ENCODE data around the gene MARK3.

The MARK3 gene

DNA sequence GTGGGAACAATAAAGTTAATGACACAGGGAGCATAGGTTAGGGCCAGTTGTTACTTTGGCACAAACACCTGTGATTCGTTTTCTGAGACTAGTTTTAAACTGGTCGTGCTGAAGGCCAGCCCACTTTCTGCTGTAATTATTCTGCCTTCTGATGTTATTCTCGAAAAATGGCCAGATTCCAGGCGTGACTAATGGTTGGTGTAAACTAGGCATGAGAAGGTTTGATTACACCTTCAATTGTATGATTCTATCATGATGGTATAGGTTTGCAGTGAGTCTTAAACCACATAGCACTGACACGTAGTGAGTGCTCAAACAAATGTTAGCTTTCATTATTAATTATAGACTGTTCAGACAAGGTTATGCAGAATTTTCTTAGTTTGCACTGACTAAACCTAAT, 98.4 kb downstream of the MARK3 start:
- no peak for DNase-seq (ENCODE audit: low read depth in 1 of 2, low spot score in 1 of 2)

DNA sequence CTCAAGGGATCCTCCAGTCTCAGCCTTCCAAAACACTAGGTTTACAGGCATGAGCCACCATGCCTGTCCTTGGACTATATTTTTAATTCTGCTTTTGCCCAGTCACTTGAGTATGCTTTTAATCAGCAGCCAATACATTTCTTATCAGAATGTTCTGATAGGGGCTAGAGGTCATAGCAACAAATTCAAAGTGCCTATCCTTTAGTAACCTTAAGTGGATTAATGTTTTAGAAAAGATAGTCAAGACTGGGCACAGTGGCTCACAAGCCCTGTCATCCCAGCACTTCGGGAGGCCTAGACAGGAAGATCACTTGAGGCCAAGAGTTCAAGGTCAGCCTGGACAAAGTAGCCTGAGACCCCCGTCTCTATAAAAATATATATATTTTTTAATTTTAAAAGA, 100.3 kb downstream of the MARK3 start:
- no peak for DNase-seq (ENCODE audit: low read depth in 1 of 2, low spot score in 1 of 2)

DNA sequence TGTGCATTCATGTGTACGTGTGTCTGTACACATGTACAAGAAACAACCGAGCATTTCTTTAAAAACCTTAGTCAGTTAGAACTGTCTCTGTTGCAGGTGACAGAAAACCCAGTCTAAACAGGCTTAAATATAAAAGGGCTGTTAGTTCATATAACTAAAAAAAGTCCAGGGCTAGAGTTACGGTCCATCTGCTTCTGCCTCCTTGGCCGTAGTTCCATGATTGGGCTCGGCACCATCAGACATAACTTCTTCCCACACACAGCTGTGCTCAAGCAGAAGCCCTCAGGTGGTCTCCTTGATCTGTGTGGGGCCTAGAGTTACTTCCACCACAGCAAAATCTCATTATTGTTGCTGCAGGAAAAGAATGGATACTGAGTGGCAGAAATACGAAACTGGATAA, 102.9 kb downstream of the MARK3 start:
- no peak for DNase-seq (ENCODE audit: low read depth in 1 of 2, low spot score in 1 of 2)

DNA sequence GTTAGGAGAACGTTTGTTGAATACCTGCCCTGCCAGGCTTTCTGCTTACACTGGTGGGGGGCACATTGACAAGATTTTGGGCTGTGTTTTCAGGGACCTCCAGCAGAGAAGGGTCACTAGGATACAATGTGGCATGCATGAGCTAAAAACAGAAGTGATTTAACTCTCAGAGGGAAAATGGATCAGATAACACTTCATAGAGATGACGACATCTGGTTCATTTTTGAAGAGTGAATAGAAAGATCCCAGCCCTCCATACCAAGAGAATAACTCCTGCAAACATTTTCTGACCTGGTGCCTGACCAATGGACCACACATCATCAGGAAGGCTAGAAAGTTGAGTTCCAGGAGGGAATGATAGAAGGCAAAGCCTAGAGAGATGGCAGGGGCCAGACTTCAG, 103.7 kb downstream of the MARK3 start:
- DNase-seq (ENCODE audit: low read depth in 1 of 2, low spot score in 1 of 2) = no peak

DNA sequence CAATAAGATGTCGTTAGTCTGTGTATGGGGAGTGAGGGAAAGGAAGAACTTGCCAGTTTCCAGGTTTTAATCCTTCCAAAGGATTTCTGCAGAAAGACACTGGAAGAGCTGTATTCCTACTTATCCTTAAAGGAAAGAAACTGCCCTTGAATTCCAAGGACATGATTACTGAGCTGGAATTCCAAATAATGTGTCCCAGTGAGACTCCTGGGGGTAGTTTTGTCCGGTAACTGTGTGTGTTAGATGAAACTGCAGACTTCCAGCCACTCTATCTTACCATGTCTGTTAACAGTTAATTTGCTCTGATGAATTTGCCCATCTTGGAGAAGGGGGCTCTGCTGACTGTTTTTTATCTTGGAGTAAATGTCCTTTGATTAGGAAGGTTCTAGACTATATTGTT, 104.4 kb downstream of the MARK3 start:
- no peak for DNase-seq (ENCODE audit: low read depth in 1 of 2, low spot score in 1 of 2)

DNA sequence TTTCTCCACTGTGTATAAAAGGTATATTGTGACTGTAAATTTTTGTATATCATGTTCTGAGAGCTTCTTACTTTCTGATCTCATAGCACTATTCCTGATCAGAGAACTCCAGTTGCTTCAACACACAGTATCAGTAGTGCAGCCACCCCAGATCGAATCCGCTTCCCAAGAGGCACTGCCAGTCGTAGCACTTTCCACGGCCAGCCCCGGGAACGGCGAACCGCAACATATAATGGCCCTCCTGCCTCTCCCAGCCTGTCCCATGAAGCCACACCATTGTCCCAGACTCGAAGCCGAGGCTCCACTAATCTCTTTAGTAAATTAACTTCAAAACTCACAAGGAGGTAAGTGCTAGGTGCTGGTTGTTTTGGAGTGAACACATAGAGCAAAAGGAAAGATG, 106.5 kb downstream of the MARK3 start:
- no peak for DNase-seq (ENCODE audit: low read depth in 1 of 2, low spot score in 1 of 2)

DNA sequence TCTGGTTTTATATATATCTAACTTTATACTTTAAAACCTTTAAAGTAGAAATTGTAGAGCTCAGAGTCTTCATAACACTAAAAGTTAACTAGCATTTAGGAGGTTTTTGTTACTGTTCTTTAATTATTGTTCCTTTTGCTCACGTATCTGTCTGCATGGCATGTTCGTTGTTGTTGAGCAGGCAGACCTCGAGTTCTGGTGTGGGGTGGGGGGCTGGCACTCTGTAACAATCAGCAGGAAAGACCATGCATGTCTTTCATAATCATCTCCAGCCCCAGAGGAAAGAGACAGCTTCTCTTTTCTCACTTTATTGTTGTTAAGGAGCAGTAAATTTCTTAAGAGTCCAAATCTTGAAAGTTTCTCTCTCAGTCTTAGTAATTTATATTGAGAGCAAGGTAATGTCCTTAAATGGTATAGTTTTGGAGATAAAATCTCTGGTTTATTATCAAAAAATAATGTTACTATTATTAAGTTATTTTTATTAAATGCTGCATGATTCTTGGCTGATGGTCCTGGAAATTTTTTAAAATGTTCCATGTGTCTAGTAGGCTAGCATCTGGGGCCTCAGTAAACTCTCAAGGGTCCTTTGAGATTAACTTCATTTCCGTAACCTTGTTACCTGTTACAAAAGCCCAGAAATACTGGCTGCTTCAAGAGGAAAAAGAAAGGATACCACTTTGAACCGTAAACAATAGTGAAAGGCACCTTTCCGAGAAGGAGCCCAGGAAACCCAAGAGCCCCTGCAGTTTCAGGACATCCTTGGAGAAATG, 107.1 kb downstream of the MARK3 start:
- DNase-seq (ENCODE audit: low read depth in 1 of 2, low spot score in 1 of 2) = no peak

DNA sequence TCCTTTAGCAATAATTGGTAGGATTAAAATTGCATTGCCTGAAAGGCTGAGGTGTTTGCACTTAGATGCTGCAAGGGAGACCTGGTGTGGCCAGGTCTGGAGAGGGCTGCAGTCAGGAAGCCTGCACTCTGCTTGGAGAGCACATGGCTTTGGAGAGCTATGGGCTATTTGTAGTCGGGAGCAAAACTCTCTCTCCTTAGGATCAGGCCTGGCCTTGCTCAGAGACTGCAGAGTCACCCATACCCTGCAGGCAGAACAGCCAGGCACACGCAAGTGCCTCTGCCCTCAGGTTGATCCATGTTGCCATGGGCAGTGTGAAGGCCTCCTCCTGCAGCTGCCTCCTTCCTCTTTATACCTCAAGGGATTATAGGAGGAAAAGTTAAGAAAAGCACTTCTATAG, 110.6 kb downstream of the MARK3 start:
- no peak for DNase-seq (ENCODE audit: low read depth in 1 of 2, low spot score in 1 of 2)

DNA sequence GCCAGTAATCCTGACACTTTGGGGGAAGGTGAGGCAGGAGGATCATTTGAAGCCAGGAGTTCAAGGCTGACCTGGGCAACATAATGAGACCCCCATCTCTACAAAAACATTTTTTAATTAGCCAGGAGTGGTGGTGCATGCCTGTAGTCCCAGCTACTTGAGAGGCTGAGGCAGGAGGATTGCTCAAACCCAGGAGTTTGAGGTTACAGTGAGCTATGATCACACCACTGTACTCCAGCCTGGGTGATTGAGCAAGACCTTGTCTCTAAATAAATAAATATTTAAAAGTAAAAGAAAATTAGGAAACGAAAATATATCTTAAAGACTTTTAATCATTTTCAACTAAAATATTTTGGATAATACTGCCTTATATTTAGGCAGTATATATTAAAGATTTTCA, 111.6 kb downstream of the MARK3 start:
- DNase-seq (ENCODE audit: low read depth in 1 of 2, low spot score in 1 of 2) = no peak

DNA sequence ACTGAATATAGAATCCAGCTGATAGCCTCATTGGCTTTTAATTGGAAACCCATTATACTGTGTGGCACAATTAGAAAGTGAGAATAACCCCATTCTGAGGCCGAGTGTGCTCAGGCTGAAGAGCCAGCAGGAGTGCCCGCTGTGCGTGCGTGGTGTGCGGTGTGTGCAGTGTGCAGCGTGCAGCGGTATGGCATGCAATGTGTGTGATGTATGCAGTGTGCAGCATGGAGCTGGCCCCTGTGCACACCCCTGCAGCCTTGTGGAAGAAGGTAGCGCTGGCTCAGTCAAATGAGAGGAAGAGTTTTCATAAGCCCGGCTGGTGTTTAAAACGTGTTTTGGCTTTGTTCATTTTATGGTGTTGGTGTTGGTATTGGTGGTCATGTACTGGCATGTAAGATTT, 114.5 kb downstream of the MARK3 start:
- no peak for DNase-seq (ENCODE audit: low read depth in 1 of 2, low spot score in 1 of 2)

DNA sequence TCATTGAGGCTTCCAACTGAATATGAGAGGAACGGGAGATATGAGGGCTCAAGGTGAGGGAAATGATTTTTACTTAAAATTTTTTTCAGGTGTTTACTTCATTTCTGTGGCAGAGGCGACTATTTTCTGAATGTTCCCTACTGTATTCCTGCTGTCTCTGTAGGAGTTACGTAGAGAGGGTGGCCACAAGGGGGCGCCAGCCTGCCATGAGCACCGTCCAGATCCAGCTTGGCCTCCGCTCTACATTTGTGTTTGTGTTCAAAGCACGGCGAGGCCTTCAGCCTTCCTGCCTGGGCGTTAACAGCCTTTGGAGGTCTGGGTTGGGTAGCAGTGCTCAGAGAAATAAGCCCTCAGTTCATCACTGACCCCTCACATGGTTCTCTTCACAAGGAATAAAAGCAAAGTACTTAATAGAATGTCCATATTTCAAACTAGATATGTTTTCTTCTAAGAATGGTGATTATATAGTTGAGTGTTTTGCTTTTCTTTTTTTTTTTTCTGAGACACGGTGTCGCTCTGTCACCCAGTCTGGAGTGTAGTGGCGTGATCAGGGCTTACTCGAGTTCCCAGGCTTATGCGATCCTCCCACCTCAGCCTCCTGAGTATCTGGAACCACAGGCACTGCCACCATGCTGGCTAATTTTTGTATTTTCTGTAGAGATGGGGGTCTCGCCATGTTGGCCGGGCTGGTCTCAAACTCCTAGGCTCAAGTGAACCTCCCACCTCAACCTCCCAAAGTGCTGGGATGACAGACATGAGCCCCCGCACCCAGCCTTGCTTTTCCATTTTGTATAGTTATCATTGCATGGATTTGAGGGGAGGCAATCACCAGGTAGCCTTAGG, 115.2 kb downstream of the MARK3 start:
- peak; percentile 58 to 62 for DNase-seq (ENCODE audit: low read depth in 1 of 2, low spot score in 1 of 2)

DNA sequence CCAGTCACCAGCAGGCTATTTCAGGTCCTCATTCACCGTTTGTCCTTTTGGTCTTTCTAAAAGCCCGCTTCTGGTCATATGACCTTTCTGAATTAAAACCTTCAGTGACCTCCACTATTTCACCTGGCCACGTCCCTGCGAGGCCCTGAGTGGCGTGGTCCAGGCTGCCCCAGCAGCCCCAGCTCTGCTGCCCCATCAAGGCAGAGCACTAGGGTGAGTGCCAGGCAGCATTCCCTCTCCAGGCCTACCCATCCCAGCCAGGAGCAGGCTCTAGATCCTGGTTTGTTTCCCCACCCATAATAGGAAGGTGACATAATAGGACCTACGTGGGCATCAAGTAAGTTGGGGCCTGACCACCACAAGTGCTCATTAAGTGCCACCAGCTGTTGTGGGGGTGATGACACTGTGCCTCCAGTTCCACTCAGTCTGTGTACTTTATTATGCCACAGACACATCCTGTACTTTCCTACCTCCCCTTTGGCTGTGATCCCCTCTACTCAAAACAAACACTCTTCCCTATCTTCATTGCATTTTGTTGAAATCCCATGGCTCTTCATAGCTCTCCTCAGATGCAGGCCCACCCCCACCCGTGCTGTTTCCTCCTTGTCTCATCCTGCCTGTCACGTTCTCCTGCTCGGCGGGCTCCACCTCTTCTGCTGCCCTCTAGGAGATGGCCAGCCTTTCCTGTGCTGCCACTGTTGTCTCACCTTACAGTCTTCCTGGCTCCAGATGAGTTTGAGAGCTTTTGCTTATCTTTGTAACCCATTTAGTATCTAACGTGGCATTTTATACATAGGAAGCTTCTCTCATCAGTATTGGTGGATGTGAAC, 116.0 kb downstream of the MARK3 start:
- DNase-seq (ENCODE audit: low read depth in 1 of 2, low spot score in 1 of 2) = no peak

DNA sequence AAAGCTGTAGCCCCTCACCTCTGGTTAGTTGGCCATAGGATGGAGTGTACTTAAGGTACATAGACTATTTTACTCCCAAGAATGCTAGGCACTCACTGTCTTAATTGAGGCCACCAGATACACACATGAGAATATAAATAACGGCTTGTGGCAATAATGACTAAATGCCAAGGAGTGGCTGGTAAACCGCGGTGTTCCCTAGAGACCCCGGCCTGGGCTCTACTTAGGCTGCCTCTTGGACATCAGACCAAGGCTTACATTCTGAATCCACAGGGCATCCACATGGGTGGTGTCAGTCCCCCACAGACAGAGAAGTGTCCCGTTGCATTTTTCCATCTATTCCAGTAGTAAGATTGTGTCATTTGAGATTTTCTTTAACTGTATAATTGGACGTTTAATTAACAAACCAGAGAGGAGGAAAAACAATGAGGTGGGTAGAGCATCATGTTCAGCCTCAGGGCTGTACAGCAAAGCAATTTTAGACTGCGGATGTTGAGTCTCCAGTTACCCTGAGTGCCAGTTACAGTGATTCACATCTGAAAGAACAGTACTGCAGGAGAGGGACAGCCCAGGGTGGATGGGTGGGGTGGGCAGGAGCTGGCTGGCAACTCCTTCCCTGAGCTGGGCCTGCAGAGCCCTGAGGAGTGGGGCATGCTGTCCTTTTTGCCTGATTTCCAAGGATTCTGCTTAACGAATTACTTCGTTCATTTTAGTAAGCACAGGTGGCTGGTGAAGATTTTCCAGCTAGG, 116.9 kb downstream of the MARK3 start:
- no peak for DNase-seq (ENCODE audit: low read depth in 1 of 2, low spot score in 1 of 2)

DNA sequence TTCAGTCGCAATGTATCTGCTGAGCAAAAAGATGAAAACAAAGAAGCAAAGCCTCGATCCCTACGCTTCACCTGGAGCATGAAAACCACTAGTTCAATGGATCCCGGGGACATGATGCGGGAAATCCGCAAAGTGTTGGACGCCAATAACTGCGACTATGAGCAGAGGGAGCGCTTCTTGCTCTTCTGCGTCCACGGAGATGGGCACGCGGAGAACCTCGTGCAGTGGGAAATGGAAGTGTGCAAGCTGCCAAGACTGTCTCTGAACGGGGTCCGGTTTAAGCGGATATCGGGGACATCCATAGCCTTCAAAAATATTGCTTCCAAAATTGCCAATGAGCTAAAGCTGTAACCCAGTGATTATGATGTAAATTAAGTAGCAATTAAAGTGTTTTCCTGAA, 117.7 kb downstream of the MARK3 start:
- DNase-seq (ENCODE audit: low read depth in 1 of 2, low spot score in 1 of 2) = no peak

DNA sequence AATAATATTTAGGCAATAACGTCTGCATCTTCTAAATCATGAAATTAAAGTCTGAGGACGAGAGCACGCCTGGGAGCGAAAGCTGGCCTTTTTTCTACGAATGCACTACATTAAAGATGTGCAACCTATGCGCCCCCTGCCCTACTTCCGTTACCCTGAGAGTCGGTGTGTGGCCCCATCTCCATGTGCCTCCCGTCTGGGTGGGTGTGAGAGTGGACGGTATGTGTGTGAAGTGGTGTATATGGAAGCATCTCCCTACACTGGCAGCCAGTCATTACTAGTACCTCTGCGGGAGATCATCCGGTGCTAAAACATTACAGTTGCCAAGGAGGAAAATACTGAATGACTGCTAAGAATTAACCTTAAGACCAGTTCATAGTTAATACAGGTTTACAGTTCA, 118.1 kb downstream of the MARK3 start:
- no peak for DNase-seq (ENCODE audit: low read depth in 1 of 2, low spot score in 1 of 2)

DNA sequence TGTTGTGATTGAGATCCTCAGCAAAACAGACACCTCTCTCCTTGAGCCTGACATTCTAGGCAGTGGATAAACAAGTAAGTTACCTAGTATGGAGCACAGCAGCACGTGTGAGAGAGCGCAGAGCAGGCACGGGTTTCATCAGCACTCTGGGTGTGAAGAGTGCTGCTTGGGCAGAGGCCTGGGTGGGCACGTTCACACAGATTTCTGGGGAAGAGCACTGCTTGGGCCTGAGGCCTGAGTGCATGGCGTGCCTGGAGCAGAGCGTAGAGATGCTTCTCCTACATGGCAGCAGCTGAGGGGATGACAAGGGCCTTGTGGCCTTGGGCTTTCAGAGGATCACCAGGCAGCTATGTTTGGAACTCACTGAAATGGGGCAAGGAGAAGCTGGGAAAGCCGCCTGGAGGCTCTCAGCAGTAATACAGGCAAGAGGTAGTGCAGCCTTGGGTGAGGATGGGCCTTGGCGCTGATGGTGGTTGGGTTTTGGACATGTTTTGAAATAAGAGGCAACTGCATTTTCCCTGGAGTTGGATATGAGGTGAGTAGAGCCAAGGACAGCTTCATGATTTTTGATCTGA, 119.9 kb downstream of the MARK3 start:
- no peak for DNase-seq (ENCODE audit: low read depth in 1 of 2, low spot score in 1 of 2)

DNA sequence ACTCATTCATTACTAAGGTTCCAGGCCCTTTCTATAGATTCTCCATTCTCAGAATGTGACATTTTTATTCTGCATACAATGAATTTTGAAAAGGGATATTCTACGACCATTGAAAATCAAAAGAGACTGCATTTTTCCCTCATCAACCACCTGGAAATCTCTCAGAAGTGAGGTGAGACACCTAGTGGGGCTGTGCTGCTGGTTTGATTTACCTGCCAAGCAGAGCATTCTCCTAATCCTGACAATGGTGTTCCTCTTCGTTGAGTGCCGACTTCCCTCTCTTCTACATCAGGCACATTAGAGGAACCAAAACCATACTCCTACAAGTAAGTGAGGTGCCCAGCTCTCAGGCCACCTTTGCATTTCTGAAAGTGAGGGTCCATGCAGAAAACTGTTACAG, 122.5 kb downstream of the MARK3 start:
- DNase-seq (ENCODE audit: low read depth in 1 of 2, low spot score in 1 of 2) = no peak

DNA sequence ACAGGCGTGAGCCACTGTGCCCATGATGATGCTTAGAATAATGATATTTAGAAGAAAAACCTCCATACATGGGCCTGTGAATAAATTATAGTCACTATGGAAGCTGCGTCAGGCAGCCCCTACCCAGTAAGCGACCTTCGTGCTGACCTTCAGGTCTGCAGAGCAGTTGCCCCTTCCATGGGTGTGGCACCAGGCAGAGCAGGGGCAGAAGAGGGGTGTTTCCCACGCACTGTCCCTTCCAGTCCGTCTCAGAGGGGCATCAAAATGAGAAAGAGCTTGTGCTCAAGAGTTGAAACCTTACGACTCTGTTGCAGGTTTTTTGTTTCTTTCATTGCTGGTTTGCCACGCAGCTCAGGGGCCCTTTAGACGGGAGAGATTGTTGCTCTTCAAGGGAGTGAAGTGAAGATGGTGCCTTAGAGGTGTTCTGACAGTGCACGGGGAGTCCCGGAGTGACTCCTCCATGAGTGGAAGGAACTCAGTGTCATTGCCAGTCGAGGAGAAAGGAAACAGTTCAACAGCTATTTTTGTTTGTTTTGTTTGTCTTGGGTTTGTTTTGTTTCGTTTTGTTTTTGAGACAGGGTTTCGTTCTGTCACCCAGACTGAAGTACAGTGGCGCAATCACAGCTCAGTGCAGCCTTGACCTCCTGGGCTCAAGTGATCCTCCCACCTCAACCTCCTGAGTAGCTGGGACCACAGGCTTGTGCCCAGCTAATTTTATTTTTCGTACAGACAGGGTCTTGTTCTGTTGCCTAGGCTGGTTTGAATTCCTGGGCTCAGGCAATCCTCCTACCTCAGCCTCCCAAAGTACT, 123.5 kb downstream of the MARK3 start:
- no peak for DNase-seq (ENCODE audit: low read depth in 1 of 2, low spot score in 1 of 2)

DNA sequence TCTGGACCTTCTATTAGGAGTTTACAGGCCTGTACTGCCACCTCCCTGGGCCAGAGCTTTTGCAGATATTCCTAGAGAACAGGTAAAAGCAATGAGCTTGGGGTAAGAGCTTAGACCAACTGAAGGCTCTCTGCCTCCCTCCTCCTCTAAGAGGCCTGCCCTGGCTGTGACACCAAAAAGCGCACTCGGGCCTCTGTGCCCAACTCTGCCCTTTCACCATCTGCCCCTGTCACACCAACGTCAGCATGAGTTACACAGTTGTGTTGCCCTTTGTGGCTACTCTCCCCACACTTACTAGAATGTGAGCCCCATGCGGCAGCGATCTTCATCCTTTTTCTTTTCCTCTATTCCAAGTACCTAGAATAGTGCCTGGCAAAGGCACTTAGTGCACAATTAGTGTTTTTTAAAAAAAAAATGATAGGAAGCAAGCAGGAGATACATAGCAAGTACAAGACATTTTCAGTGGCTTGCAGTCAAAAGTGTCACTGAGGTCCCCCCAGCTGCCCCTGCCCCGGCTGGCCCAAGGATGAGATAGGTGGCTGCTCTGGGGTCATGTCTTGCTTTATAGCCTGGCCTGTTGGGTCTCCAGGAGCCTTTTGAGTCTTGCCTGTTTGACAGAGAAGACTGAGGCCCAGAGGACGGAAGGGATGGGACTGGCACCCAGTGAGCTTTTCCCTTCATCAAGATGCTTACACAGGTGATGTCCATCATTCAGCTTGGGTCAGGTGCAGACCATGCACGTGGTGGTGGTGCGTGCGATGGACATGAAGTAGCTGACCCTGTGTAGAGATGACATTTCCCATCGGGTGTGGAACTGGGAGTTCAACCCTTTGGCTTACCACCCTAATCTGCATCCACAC, 124.9 kb downstream of the MARK3 start:
- no peak for DNase-seq (ENCODE audit: low read depth in 1 of 2, low spot score in 1 of 2)
